HEK293 (cell line): ENCODE data around the gene PRKRA.
A peak's percentile ranks its signal among the peaks of the same experiment; 100 is the strongest.

Source experiments
- CTCF ChIA-PET: fragments of 350-600 bp; formaldehyde crosslinking; extraction: SDS; loops from one replicate; lab custom pipeline; 2021; ENCODE audit warnings: antibody characterized with exemption; lab: Yijun Ruan, JAX
- POLR2A ChIA-PET: fragments of 300-600 bp; formaldehyde crosslinking; extraction: SDS; loops from one replicate; lab custom pipeline; 2020; ENCODE audit warnings: antibody characterized with exemption, inconsistent platforms; lab: Yijun Ruan, JAX
- H3K27ac ChIP-seq: fragments of 200-500 bp; sonication (Bioruptor generic); 2 replicates; pipeline ENCODE4 v1.5.1; 2014; ENCODE audit warnings: low read depth, low read length, control low read depth, inconsistent platforms; ENCODE audit errors: extremely low read depth
- H3K36me3 ChIP-seq, 2 experiments: fragments of 200-500 bp in 1 of 2; sonication (Bioruptor generic) in 1 of 2; 1 replicate in 1 of 2; 2 replicates in 1 of 2; pipeline ENCODE4 v1.5.1; 2014 to 2017; ENCODE audit warnings: inconsistent platforms in 2 of 2, low read length in 2 of 2; ENCODE audit not compliant: control insufficient read depth in 2 of 2, insufficient read depth in 1 of 2
- H3K4me1 ChIP-seq: fragments of 200-500 bp; sonication (Bioruptor generic); 2 replicates; pipeline ENCODE4 v1.5.1; 2014; ENCODE audit warnings: mild to moderate bottlenecking, low read length, inconsistent platforms; ENCODE audit not compliant: control insufficient read depth, insufficient read depth
- H3K4me3 ChIP-seq: 2 replicates; pipeline ENCODE4 v1.5.1; 2011; ENCODE audit warnings: low read depth, mild to moderate bottlenecking, control low read depth, low read length, moderate library complexity
- H3K9me3 ChIP-seq: fragments of 200-500 bp; sonication (Bioruptor generic); 2 replicates; pipeline ENCODE4 v1.5.1; 2014; ENCODE audit warnings: low read depth, low read length, inconsistent platforms; ENCODE audit not compliant: control insufficient read depth, insufficient read depth
- BCL11B ChIP-seq: fragments of 450-650 bp; formaldehyde crosslinking; IDR thresholded peaks from 2 replicates; pipeline ENCODE4 v1.5.1; 2016; ENCODE audit warnings: low read depth, missing biosample characterization, missing genetic modification characterization
- GLIS1 ChIP-seq: fragments of 450-650 bp; formaldehyde crosslinking; IDR thresholded peaks from 2 replicates; pipeline ENCODE4 v1.5.1; 2016; ENCODE audit warnings: missing biosample characterization, missing genetic modification characterization
- INSM2 ChIP-seq: fragments of 450-650 bp; formaldehyde crosslinking; IDR thresholded peaks from 2 replicates; pipeline ENCODE4 v1.5.1; 2016; ENCODE audit warnings: missing biosample characterization, missing genetic modification characterization
- SETDB1 ChIP-seq: IDR thresholded peaks from one replicate; pipeline ENCODE4 v1.6.1; 2017; ENCODE audit warnings: mild to moderate bottlenecking, low read length, moderate library complexity, mixed read lengths; ENCODE audit not compliant: insufficient read length
- TRIM28 ChIP-seq: IDR thresholded peaks from 2 replicates; pipeline ENCODE4 v1.6.1; 2011; ENCODE audit warnings: low read length, control low read depth, borderline replicate concordance
- ZBTB17 ChIP-seq: fragments of 450-650 bp; formaldehyde crosslinking; IDR thresholded peaks from 2 replicates; pipeline ENCODE4 v1.5.1; 2016; ENCODE audit warnings: missing biosample characterization, missing genetic modification characterization
- ZBTB8A ChIP-seq: fragments of 450-650 bp; formaldehyde crosslinking; IDR thresholded peaks from 2 replicates; pipeline ENCODE4 v1.5.1; 2016; ENCODE audit warnings: missing biosample characterization, missing genetic modification characterization
- ZFP37 ChIP-seq: fragments of 450-650 bp; formaldehyde crosslinking; IDR thresholded peaks from 2 replicates; pipeline ENCODE4 v1.5.1; 2016; ENCODE audit warnings: missing biosample characterization, missing genetic modification characterization
- ZNF148 ChIP-seq: fragments of 450-650 bp; formaldehyde crosslinking; IDR thresholded peaks from 2 replicates; pipeline ENCODE4 v1.5.0; 2017; ENCODE audit warnings: missing biosample characterization, missing genetic modification characterization, borderline replicate concordance
- ZNF157 ChIP-seq: fragments of 450-650 bp; formaldehyde crosslinking; IDR thresholded peaks from 2 replicates; pipeline ENCODE4 v1.5.1; 2016; ENCODE audit warnings: missing biosample characterization, missing genetic modification characterization
- ZNF18 ChIP-seq: fragments of 450-650 bp; formaldehyde crosslinking; IDR thresholded peaks from 2 replicates; pipeline ENCODE4 v1.5.1; 2016; ENCODE audit warnings: missing biosample characterization, missing genetic modification characterization
- ZNF221 ChIP-seq: fragments of 450-650 bp; formaldehyde crosslinking; IDR thresholded peaks from 2 replicates; pipeline ENCODE4 v1.5.1; 2017; ENCODE audit warnings: missing biosample characterization, missing genetic modification characterization, borderline replicate concordance
- ZNF280D ChIP-seq: fragments of 450-650 bp; formaldehyde crosslinking; IDR thresholded peaks from 2 replicates; pipeline ENCODE4 v1.5.1; 2016; ENCODE audit warnings: missing biosample characterization, missing genetic modification characterization
- ZNF292 ChIP-seq: fragments of 450-650 bp; formaldehyde crosslinking; IDR thresholded peaks from 2 replicates; pipeline ENCODE4 v1.5.1; 2016; ENCODE audit warnings: low read depth, missing biosample characterization, missing genetic modification characterization, borderline replicate concordance
- ZNF366 ChIP-seq: fragments of 450-650 bp; formaldehyde crosslinking; conservative IDR thresholded peaks from 2 replicates; pipeline ENCODE4 v1.5.1; 2016; ENCODE audit warnings: missing biosample characterization, missing genetic modification characterization
- ZNF391 ChIP-seq: fragments of 450-650 bp; formaldehyde crosslinking; IDR thresholded peaks from 2 replicates; pipeline ENCODE4 v1.5.1; 2016; ENCODE audit warnings: low read depth, missing biosample characterization, missing genetic modification characterization, borderline replicate concordance
- ZNF398 ChIP-seq: fragments of 450-650 bp; formaldehyde crosslinking; IDR thresholded peaks from 2 replicates; pipeline ENCODE4 v1.5.1; 2017; ENCODE audit warnings: missing biosample characterization, missing genetic modification characterization
- ZNF473 ChIP-seq: fragments of 450-650 bp; formaldehyde crosslinking; IDR thresholded peaks from 2 replicates; pipeline ENCODE4 v1.5.1; 2017; ENCODE audit warnings: missing biosample characterization, missing genetic modification characterization
- ZNF488 ChIP-seq: fragments of 450-650 bp; formaldehyde crosslinking; IDR thresholded peaks from 2 replicates; pipeline ENCODE4 v1.5.1; 2016; ENCODE audit warnings: missing biosample characterization, missing genetic modification characterization
- ZNF76 ChIP-seq: fragments of 450-650 bp; formaldehyde crosslinking; IDR thresholded peaks from 2 replicates; pipeline ENCODE4; 2016; ENCODE audit warnings: low read depth, missing biosample characterization, missing genetic modification characterization, borderline replicate concordance

The PRKRA gene

GRCh38 chr2:178479275-178479616 is 28.3 kb upstream of the PRKRA start:
- CTCF ChIA-PET = interaction anchor here (0.6 to 1.1 kb wide), 2 partner anchors 12 to 159 kb away, joined by 3 read pairs; no protein-coding TSS in a partner anchor
- peak overlapping the region; percentile 74; the same call in 1 of the 2 replicates for H3K27ac ChIP-seq
- no peaks in the 10 kb centered on the region for H3K9me3 ChIP-seq
- 0 out of 2 replicates have a peak, but pooled peaks cover 4% of the 10 kb centered on the region for H3K4me1 ChIP-seq
- H3K36me3 ChIP-seq = no peaks in the 10 kb centered on the region
- no peak overlapping the region for H3K4me3 ChIP-seq
- TF ChIP-seq ZNF366 (tag by site-specific recombination) (0 out of 2 replicates have a peak, but pooled peaks have one; percentile 8), ZFP37 (tag by site-specific recombination) (0 out of 2 replicates have a peak, but pooled peaks have one; percentile 1), ZBTB8A (no peak), ZBTB17 (tag by site-specific recombination) (no peak), ZNF398 (tag by site-specific recombination) (no peak), TRIM28 (peak; percentile 59; the same call in 1 of the 2 replicates)
- POLR2A ChIA-PET = no interaction called here

GRCh38 chr2:178478439-178479274 is 27.7 kb upstream of the PRKRA start, which contains the start of gene FKBP7:
Gene FKBP7 (minus strand): TSS chr2:178478600. CDS start chr2:178478499, 101 bp downstream.
- H3K36me3 ChIP-seq = no peaks in the 10 kb centered on the region
- peak within 1 kb of the TSS; percentile 65 for H3K4me3 ChIP-seq
- ChIA-PET POLR2A (no interaction called here), CTCF (interaction anchor here (1.1 kb wide), 1 partner anchor 11 kb away, joined by 3 read pairs; no protein-coding TSS in a partner anchor)
- peak within 1 kb of the TSS; percentile 74 for H3K27ac ChIP-seq
- H3K4me1 ChIP-seq = no peaks in the 10 kb centered on the region
- H3K9me3 ChIP-seq = no peaks in the 10 kb centered on the region
- TF ChIP-seq INSM2 (tag by site-specific recombination) = no peak
- TF ChIP-seq ZNF391 (tag by site-specific recombination) = no peak
- TF ChIP-seq ZNF292 (tag by site-specific recombination) = no peak
- no peak for TF ChIP-seq ZNF148 (tag by site-specific recombination)
- no peak for TF ChIP-seq ZNF18
- TF ChIP-seq ZNF76 (tag by site-specific recombination) = no peak
- no peak for TF ChIP-seq BCL11B (tag by site-specific recombination)
- TF ChIP-seq ZNF488 (tag by site-specific recombination) = no peak
- no peak for TF ChIP-seq ZNF473 (tag by site-specific recombination)
- 0 out of 2 replicates have a peak, but pooled peaks have one; percentile 22 for TF ChIP-seq ZBTB8A
- peak; percentile 81 for TF ChIP-seq GLIS1 (tag by site-specific recombination)
- no peak for TF ChIP-seq ZNF157 (tag by site-specific recombination)
- no peak for TF ChIP-seq ZNF221 (tag by site-specific recombination)
- TF ChIP-seq ZNF280D = no peak
- TF ChIP-seq SETDB1 = peak; percentile 72
